HepG2 (cell line): ENCODE data around the gene ANTKMT. TPM values are rescaled to one million over a fixed set of nuclear protein-coding genes. Genes with fewer than 3 reads are reported as not detected.

Experiments
- ATF7 ChIP-seq, 2 experiments: fragments of 450-650 bp in 1 of 2; sonication (generic) in 1 of 2; formaldehyde crosslinking in 1 of 2; IDR thresholded peaks; 2 replicates each; pipeline versions ENCODE4 v1.4.0 to v1.6.1; 2016 to 2020; ENCODE audit warnings: antibody characterized with exemption in 1 of 2, mild to moderate bottlenecking in 1 of 2, missing genetic modification reagents in 1 of 2
- BATF2 ChIP-seq: sonication (generic); formaldehyde crosslinking; IDR thresholded peaks from 2 replicates; pipeline ENCODE4 v1.8.0; 2022; ENCODE audit warnings: mild to moderate bottlenecking, missing genetic modification reagents, moderate library complexity
- EZH2 ChIP-seq: conservative IDR thresholded peaks from 2 replicates; pipeline ENCODE4 v1.6.1; 2012; ENCODE audit warnings: mild to moderate bottlenecking, low read depth, low read length, moderate library complexity
- HMGXB3 ChIP-seq: sonication (generic); formaldehyde crosslinking; IDR thresholded peaks from 2 replicates; pipeline ENCODE4 v1.4.0; 2020; ENCODE audit warnings: missing genetic modification reagents, borderline replicate concordance
- HNF4A ChIP-seq: sonication (generic); formaldehyde crosslinking; IDR thresholded peaks from 2 replicates; pipeline ENCODE4 v1.4.0; 2020; ENCODE audit warnings: missing genetic modification reagents
- MXD4 ChIP-seq: IDR thresholded peaks from 2 replicates; pipeline ENCODE4 v1.6.1; 2016; ENCODE audit warnings: mild to moderate bottlenecking, missing biosample characterization, missing genetic modification reagents
- MXI1 ChIP-seq: IDR thresholded peaks from 3 replicates; pipeline ENCODE4 v1.6.1; 2012; ENCODE audit warnings: low read depth, low read length, inconsistent platforms, borderline replicate concordance
- PITX1 ChIP-seq: sonication (generic); formaldehyde crosslinking; IDR thresholded peaks from 2 replicates; pipeline ENCODE4 v1.5.1; 2020; ENCODE audit warnings: mild to moderate bottlenecking, missing genetic modification reagents
- SNAPC2 ChIP-seq: sonication (generic); formaldehyde crosslinking; IDR thresholded peaks from 2 replicates; pipeline ENCODE4 v1.8.1; 2022; ENCODE audit warnings: mild to moderate bottlenecking, missing genetic modification reagents
- TRIM24 ChIP-seq: sonication (generic); formaldehyde crosslinking; IDR thresholded peaks from 2 replicates; pipeline ENCODE4 v1.8.0; 2022; ENCODE audit warnings: mild to moderate bottlenecking, missing genetic modification reagents
- ZNF143 ChIP-seq: sonication (generic); formaldehyde crosslinking; IDR thresholded peaks from 2 replicates; pipeline ENCODE4 v1.4.0; 2020; ENCODE audit warnings: missing genetic modification reagents
- ZNF318 ChIP-seq: sonication (generic); formaldehyde crosslinking; IDR thresholded peaks from 2 replicates; pipeline ENCODE4 v1.4.0; 2020; ENCODE audit warnings: mild to moderate bottlenecking, missing genetic modification reagents
- ZNF414 ChIP-seq: sonication (generic); formaldehyde crosslinking; IDR thresholded peaks from 2 replicates; pipeline ENCODE4 v1.5.0; 2020; ENCODE audit warnings: missing genetic modification reagents
- polyA plus RNA-seq, 8 experiments: library from polyadenylated mRNA; depleted of rRNA in 3 of 8; stranded (reverse) in 7 of 8; unstranded in 1 of 8; fragments of >200 nt; fragmentation: Illumina TruSeq in 4 of 8; extraction: Trizol in 4 of 8; gene quantifications; 2 replicates each; pipeline versions ENCODE4 v1.2.1 to v1.2.3, GENCODE V29; 2011 to 2016; ENCODE audit warnings: low read depth in 4 of 8, missing spikeins in 1 of 8, mixed read lengths in 1 of 8; ENCODE audit not compliant: insufficient read depth in 1 of 8
- total RNA-seq, 5 experiments: library from RNA; depleted of rRNA; stranded (reverse); fragments of >200 nt; fragmentation: Illumina TruSeq; extraction: Trizol; gene quantifications; 2 replicates each; pipeline ENCODE4 v1.2.3, GENCODE V29; 2016; ENCODE audit warnings: low read depth in 1 of 5

Gene ANTKMT
- total and polyA plus RNA-seq, 2 of the 13 experiments (the other 11 are each of a cell fraction or from before 2014, with no cell fraction given): 7.5 to 47.8 TPM

- TF ChIP-seq ZNF318 (CRISPR knock-in tag): no peak; the same call in none of the 2 replicates
- no peak for TF ChIP-seq SNAPC2 (CRISPR knock-in tag)
- peak; percentile 45 for TF ChIP-seq MXD4 (CRISPR knock-in tag)
- no peak for TF ChIP-seq EZH2
- TF ChIP-seq HNF4A (CRISPR knock-in tag): peak; percentile 17; the same call in 1 of the 2 replicates
- no peak for TF ChIP-seq ZNF414 (CRISPR knock-in tag)
- no peak for TF ChIP-seq TRIM24
- 0 out of 2 replicates have a peak, but pooled peaks have one; percentile 23 for TF ChIP-seq PITX1 (CRISPR knock-in tag)
- TF ChIP-seq HMGXB3 (CRISPR knock-in tag): no peak
- TF ChIP-seq ZNF143 (CRISPR knock-in tag): no peak
- TF ChIP-seq MXI1: peak; percentile 40; the same call in 1 of the 3 replicates
- no peak for TF ChIP-seq BATF2
- no peak for TF ChIP-seq ATF7 (IDR thresholded peaks at IDR 0.05)
- peak; percentile 48; the same call in 1 of the 2 replicates for TF ChIP-seq ATF7 (CRISPR knock-in tag; IDR thresholded peaks at IDR 0.05)
Observed at GRCh38 chr16:720990-721764, at the start of gene ANTKMT (continued).
